HG02943 (cell line): ENCODE measurements around the gene SIGLEC14.

Experiments
- ATAC-seq: cut with Tn5 transposase; IDR thresholded peaks from one replicate; pipeline ENCODE4 v1.9.1; 2021; ENCODE audit warnings: mild to moderate bottlenecking, low read depth, moderate library complexity; ENCODE audit not compliant: unreplicated experiment

The SIGLEC14 gene

DNA sequence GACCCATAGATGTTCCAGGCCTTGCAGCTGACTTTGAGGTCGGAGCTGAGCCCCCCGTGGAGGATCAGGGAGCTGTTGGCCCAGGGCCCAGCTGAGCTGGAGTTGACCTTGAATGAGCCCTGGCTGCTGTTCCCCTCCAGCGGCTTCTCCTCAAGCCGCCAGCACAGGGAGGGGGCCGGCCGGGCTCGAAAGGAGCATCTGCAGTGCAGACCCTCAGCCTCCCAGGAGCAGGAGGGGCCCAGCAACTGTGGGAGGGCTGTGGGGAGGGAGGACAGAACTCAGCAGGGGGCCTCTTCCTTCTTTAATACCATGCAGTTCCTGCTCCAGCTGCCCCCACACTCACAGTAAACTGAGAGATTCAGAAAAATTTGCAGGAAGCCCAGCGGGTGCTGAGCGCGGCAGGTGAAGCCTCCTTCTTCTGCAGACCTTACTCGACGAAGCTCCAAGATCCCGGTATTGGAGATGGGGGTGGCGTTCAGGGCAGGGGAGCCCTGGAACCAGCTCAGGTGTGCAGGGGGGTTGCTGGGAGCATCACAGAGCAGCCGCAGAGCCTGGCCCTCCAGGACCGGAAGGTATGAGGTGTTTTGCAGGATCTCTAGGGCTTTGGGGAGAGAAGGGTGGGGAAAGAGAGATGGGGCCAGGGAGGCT is 19.0 kb downstream of the SIGLEC14 start:
- no peak for ATAC-seq

DNA sequence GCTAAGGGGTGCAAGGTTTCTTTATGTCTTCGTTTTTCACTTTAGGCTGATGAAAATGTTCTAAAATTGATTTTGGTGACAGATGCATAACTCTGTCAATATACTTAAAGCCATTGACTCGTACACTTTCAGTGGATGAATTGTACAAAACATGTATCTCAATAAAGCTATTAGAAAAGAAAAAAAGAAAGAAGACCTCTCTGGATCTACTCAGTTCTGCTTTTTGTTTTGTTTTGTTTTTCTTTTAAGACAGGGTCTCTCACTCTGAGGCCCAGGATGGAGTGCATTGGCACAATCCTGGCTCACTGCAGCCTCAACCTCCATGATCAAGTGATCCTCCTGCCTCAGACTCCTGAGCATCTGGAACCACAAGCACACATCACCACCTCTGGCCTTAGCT is 19.9 kb downstream of the SIGLEC14 start:
- no peak for ATAC-seq

DNA sequence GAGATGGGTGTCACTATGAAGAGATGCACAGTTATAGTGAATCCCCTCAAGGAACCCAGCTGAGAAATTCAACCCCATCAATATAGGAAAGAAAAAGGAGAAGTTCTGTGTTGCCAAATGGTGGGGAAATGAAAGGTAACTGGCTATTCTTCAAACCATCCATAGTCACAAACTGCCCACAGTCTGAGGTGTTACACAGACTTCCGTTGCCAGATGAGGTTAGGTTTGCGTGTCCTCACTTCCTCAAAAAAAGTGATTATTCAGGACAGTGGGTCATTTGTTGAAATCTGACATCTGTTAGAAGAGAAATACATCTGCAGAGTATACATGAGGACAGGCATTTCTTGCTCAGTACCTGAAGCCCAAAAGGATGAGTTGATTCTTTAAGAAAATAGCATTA is 25.4 kb downstream of the SIGLEC14 start:
- no peak for ATAC-seq

DNA sequence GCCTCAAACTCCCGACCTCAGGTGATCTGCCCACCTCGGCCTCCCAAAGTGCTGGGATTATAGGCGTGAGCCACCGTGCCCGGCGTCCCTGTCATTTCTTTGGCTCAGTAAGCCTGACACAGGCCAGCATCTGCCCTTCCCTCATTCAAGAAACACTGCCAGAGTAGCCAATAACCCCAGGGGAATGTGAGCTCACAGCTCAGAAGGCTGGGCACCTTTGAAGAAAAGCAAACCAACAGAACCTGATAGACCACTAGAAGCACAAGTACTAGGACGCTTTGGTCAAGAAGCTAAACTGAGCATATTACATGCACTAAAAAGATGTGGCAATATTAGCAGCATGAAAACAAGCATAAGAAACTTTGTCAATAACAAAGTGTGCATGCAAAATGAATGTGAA is 30.6 kb downstream of the SIGLEC14 start:
- no peak for ATAC-seq

DNA sequence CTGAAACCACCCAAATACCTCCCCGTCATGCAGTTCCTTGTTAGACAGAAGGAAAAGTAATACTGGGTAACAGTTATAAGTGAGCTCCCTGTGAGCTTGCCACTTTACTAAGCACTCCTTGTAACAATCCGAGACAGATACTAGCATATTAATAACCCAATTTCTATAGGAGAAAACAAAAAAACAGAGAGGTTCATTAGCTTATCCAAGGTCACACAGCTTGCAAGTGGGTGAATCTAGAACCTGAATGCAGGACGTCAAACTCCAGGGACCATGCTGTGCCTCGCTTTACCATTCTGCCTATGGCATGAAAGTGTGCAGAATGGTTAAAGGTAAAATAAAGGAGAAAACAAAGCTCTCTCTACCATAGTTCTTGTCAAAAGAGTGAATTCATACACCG is 31.8 kb downstream of the SIGLEC14 start:
- no peak for ATAC-seq

DNA sequence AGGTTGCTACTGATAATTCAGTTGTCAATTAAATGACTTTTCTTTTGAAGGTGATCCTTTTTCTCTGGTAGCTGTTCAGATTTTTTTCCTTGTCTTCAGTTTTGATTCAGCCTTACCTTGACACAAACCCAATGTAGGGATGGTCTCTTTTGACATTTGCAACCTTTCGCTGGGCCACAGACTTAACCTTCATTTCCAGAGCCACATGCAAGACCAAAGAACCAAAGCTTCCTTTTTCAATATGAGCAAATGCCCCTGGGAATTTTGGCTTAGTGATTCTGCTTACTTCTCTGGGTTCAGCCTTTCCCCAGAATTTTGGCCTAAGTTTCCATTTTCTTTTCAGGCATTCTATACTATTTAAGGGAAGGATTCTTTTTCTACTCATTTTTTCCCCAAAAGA is 36.0 kb downstream of the SIGLEC14 start:
- no peak for ATAC-seq

DNA sequence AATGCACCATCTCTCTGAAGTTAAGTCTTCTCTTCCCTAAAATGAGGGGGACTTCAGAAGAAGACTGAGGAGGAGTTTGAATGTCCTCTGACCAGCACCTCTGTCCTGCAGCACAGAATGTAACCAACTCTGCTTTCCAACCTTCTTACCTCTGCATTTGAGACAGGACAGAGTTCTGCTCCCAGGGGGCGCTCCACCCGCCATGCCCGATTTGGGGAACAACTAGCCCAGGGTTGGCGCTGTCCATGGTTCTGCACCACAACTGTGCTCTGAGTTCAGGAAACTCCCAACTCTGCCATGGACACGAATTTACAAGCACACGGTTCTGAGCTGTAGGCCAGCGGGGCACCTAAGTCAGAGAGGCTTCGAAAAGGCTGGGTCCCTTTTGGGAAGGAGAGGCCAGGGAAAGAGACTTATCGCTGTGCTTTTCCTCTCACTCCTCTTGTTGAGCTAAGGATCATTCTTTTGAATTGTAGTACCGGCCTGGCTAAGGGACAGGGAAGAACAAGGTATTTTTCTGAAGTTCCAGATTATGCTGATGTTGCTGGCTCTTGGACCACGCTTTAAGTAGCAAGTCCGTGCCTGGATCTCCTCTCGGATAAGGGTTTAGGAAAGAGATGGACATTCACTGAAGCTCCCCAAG is 38.6 kb downstream of the SIGLEC14 start:
- ATAC-seq, result no peak

DNA sequence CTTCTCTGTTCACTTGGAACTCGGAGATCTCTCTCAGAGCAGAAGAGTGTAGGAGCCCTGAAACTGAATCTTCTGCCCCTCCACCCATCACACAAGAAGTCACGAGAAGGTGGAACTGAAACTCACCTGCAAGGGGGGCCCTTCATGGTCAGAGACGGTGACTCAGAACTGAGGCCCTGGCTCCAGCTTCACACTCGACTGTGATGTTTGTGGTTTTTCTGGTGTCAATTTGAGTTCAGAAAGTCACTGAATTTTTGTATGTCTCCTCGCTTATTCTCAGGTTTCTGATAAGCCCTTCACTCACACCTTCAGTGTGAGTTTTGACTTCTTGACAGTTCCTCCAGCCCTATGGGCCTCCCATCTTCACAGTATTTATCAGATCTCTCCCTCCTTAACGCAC is 39.5 kb downstream of the SIGLEC14 start:
- peak; percentile 89 for ATAC-seq

DNA sequence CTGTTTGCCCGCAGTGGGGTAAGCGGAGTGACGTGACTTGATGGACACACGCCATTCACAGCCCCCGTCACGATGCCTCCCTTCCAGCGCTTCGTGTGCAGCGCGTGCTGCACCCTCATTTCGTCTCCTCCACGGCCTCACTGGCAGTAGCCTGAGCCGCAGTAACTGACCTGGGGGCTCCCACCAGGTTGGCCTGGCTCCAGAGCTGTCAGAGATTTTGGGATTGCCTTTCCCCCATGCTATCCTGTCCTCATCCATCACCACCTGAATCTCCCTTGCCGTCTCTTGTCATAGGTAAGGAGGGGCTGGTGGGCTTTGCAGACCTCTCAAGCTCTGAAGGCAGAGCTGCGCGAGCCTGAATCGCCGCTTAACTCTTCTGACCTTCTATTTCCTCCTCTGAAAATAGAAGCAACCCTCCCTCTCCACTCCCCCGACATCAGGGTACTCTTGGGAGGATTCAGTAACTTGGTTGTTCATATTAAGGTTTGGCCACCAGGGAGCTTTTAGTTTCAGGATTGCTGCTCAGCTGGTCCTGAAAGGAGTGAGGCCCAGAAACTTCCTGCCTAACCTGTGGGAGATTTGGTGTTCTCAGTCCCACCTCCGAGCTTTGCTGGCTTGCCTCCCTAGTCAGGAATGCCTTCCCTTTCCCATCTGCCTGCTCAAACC is 44.3 kb downstream of the SIGLEC14 start:
- no peak for ATAC-seq

DNA sequence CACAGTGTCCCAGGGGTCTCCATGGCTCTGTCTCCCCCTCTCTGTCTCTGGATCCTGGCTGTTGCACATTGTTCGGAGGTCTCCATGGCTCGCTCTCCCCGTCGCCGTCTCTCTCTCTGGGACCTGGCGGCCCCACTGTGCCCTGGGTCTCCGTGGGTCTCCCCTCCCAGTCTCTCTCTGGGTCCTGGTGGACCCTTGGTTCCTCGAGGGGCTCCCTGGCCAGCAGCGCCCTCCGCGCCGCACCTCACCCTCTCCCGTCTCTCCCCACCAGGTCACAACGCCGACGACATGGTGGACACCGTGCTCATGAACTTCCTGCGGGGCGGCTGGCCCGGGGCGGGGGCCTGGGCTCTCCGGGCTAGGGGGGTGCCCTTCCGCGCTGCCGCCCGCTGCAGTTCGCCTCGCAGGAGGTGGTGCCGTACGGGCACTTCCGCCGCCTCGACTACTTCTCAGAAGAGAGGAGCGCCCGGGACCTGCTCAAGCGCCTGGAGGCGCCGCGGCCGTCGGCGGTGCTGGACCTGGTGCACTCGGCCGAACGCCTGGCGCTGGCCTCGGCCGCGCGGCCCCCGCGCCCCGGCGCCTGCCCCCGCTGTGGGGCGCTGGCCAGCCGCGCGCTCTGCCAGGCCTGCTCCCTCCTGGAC is 45.6 kb downstream of the SIGLEC14 start:
- ATAC-seq, result no peak

DNA sequence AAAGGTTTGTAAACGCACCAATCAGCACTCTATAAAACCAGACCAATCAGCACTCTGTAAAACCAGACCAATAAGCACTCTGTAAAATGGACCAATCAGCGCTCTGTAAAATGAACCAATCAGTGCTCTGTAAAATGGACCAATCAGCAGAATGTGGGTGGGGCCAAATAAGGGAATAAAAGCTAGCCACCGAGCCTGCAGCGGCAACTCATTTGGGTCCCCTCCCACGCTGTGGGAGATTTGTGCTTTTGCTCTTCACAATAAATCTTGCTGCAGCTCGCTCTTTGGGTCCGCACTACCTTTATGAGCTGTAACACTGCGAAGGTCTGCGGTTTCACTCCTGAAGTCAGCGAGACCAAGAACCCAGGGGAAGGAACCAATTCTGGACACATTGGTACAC is 47.5 kb downstream of the SIGLEC14 start:
- ATAC-seq, result no peak

DNA sequence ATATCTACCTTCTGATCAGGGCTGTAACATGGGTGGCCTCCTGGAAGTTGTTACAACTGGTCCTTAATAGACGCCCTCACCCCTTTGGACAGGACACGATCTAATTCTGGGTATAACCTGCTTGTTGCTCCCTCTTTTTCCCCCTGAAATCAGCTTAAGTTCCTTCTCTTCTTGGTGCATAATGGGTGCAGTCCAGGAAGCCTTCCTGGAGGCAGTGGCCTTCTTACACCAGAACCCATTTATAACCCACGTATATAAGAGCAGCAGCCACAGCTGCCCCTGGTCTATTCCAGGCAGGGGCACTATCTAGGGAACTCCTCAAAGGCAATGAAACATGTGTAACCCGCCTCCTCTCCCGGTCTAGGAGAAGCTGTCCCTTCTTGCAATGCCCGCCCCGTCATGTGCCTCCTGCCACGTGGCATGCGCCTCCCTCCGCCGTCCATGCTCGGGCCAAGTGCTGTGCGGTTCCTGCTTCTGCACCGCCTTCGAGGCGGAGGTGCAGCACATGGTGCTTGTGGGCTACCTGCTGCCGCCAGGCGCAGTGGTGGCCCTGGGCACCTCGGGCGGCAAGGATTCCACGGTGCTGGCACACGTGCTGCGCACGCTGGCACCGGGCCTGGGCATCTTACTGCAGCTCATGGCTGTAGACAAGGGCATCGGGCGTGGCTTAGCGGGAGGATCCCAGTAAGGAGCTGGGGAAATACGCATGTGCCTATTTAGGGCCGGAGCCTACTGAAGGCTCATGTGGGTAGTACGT is 48.3 kb downstream of the SIGLEC14 start:
- ATAC-seq, result no peak

DNA sequence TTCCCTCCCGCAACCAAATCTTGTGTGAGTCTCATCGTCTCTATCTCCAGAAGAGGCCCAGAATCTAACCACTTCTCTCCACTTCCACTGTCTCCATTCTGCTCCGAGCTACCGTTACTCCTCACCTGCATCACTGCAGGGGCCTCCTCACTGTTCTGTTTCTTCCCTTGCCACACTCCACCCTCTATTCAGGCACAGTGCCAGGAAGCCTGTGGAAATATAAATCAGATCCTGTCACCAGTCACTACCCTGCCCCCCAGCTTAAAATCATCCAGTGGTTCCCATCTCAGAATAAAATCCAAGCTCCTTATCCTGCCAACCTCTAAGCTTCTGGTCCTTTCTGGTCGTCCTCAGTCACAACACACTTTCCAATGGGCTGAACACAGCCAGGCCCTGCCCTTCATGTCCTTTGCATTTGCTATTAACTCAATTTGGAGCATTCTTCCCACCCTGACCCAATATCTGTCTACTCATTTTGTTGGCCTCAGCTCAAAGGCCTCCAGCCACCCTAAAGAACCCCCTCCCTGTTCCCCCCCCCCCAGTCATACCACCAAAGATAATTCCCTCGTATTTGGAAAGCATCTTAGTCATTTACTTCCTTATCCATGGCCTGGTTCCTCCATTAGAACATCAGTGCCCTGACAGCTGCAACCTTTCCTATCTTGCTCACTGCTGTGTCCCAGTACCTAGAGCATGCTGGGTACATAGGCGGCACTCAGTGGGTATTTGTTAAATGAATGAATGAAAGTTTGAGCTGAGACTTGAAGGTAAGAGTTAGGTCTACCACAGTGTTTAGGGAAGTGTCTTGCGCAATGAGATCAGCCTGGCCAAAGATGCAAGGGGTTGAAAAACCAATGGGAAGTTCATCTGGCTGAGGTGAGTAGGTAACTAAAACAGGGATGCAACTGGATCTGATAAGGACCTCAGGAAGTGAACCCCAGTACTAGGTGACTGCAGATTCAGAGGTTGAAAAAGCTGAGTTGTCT is 51.1 kb downstream of the SIGLEC14 start:
- ATAC-seq, result no peak

DNA sequence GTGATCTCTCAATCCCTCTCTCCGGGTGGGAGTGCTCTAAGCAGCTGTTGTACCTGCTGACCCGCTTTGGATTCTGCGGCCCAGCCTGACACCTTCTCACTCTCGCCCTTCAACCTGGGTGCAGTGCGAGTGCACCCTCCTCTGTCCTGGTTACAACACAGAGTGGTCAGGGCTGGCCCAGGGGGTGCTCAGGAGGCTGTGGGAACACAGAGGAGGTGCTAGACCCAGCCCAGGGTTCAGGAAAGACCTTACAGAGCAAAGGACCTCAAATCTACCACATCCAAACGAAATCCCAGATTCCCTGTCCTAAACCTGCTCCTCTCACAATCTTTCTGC is 51.9 kb downstream of the SIGLEC14 start:
- ATAC-seq, result no peak

DNA sequence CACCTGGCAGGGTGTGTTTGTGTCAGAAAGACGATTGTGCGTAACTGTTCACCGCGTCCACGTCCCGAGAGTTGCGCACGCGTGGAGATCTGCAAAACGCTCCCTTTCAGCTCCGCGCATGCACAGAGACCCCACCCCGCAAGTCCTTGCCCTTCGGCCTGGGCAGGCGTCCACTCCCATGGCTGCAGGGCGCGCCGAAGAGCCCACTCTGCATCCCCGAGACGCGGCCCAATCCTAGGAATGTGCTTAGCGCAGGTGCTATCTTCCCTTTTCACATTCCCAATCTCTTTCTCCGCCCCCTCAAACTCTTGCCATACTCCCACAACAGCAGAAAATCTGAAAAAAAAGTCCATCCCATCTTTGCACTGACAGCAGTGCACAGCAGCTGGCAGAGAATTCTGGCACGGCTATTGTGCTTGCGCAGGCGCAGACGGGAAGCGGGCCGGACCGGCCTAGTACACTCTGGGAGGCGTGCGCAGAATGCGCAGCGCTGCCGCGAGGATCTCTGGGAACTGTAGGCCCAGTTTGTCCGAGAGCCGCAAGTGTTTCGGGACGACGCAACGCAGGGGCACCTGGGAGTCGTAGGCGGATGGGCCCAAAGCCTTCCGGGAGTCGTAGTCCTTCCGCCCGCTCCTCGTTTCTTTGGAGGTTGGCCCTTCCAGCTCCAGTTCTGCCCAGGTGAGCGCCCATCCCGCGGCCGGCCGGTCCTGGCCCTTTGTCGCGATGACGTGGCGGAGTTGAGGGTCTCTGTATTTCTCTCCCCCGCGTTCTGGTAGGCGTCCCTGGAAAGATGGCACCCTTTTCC is 52.5 kb downstream of the SIGLEC14 start:
- peak; percentile 90 for ATAC-seq

DNA sequence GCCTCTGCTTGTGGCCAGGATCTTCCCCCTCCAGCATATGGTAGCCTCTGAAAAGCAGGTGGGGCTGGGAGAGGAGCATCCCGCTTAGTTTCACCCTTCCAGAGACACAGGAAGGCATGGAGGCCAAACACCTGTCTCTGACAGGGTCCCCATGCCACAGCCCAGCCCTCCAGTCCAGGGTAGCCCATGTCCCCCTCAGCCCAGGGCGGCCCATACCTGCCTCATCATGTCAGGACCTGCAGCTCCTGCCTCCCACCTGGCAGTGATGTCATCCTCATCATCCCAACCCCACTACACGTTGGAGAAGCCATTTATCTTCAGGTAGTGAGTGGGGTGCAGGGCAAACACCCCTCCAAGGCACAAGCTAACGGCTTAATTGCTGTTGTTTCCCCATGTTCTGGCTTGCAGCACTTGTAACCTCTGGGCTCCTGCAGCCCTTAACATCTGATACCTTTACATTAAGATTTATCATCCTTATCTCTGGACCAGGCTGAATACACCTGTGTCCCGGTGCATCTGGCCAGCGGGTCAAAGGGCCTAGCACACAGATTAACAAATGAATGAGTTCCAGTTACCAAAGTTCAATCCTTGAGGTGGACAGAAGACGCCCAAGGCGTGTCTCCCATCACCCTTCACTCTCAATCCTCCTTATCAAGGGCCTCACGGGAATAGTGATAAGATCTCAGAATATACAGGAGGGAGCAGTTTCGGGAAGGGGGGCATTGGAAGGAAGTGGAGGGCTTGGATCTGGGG is 53.3 kb downstream of the SIGLEC14 start:
- ATAC-seq, result no peak
